LNCaP clone FGC (cell line): ENCODE measurements around the gene PLEKHM1.

Experiments
- DNase-seq: peaks from one replicate; pipeline ENCODE4 v3.0.0-alpha.2; 2011; ENCODE audit warnings: low read depth
- H3K4me3 ChIP-seq: 2 replicates; pipeline ENCODE4 v1.5.1; 2011; ENCODE audit warnings: mild to moderate bottlenecking, low read depth, low read length, control low read depth
- TF ChIP-seq, protein P1 (sequence below): IDR thresholded peaks from 2 replicates; pipeline ENCODE4 v1.5.1; 2012; ENCODE audit warnings: mild to moderate bottlenecking; ENCODE audit not compliant: control insufficient read depth, insufficient read depth; ENCODE audit errors: extremely low read depth

PLEKHM1 gene

DNA sequence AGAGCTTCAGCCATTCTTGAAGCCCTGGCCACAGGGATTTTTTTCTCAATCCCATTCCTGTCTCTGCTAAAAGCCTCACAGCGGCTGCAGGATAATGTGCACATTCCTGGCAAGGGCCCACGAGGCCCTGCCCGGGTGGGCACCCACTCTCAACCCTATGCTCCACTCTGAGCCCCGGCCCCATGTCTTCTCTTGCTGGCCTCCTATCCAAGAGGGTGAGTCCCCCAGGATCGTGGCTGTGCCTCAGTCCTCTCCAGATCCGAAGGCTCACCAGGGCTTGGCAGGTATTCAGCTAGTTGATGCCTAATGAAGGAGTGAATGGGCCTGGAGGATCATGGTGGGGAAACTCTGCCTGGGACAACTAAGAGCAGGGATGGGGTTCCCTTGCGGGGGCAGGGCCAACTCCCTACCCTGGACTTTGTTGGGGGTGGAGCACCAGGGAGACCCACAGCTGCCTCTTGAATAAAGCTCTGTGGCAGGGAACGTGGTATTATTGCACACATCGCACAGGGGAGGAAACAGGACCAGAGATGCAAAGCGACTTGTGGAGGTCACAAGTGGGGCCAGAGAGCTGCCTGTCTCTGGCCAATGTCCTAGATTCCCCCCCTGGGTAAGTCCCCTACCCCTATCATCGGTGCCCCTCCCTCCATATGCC, 63.2 kb downstream of the PLEKHM1 start:
- TF ChIP-seq, protein P1, sequence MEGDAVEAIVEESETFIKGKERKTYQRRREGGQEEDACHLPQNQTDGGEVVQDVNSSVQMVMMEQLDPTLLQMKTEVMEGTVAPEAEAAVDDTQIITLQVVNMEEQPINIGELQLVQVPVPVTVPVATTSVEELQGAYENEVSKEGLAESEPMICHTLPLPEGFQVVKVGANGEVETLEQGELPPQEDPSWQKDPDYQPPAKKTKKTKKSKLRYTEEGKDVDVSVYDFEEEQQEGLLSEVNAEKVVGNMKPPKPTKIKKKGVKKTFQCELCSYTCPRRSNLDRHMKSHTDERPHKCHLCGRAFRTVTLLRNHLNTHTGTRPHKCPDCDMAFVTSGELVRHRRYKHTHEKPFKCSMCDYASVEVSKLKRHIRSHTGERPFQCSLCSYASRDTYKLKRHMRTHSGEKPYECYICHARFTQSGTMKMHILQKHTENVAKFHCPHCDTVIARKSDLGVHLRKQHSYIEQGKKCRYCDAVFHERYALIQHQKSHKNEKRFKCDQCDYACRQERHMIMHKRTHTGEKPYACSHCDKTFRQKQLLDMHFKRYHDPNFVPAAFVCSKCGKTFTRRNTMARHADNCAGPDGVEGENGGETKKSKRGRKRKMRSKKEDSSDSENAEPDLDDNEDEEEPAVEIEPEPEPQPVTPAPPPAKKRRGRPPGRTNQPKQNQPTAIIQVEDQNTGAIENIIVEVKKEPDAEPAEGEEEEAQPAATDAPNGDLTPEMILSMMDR = no peak
- no peak overlapping the region for H3K4me3 ChIP-seq
- no peak for DNase-seq

DNA sequence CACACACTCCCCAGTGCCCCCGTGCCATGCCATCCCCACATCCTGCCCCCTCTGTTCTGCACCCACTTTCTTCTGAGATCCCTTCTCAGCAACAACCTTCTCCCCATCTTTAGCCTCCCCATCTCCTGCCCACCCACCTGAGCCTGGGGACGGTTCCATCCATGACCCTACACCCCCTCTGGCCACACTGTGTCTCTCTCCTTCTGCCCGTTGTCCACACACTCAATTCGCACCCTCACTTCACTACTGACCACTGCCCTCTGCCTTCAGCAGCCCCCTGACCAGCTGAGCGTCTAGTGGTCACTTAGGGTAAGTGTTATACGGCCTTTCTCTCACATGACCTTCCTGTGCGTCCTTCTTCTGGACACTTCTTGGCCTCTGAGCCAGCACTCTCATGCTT, 64.0 kb downstream of the PLEKHM1 start:
- no peak for DNase-seq
- TF ChIP-seq, protein P1 = no peak
- no peak overlapping the region for H3K4me3 ChIP-seq

DNA sequence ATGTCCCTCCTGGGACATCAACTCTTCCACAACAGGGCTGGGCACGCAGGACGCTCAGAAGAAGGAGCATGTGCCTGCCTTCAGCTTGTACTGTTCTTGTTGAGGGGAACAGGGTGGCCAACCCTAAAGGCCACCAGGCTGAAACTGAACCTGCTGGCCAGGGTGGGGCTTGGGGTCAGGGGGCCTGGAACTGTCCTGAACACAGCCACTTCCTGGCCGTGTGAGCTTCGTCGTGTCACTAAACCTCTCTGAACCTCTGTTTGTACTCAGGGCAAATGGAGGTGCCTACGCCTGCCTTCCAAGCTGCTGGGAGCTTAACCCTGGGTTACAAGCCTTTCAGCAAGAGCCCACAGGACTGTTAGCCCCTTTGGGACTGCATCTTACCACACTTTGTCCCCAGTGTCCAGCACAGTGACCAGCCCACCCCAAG, 64.5 kb downstream of the PLEKHM1 start:
- peak overlapping the region; percentile 61 for H3K4me3 ChIP-seq
- DNase-seq = no peak
- TF ChIP-seq, protein P1 = no peak

DNA sequence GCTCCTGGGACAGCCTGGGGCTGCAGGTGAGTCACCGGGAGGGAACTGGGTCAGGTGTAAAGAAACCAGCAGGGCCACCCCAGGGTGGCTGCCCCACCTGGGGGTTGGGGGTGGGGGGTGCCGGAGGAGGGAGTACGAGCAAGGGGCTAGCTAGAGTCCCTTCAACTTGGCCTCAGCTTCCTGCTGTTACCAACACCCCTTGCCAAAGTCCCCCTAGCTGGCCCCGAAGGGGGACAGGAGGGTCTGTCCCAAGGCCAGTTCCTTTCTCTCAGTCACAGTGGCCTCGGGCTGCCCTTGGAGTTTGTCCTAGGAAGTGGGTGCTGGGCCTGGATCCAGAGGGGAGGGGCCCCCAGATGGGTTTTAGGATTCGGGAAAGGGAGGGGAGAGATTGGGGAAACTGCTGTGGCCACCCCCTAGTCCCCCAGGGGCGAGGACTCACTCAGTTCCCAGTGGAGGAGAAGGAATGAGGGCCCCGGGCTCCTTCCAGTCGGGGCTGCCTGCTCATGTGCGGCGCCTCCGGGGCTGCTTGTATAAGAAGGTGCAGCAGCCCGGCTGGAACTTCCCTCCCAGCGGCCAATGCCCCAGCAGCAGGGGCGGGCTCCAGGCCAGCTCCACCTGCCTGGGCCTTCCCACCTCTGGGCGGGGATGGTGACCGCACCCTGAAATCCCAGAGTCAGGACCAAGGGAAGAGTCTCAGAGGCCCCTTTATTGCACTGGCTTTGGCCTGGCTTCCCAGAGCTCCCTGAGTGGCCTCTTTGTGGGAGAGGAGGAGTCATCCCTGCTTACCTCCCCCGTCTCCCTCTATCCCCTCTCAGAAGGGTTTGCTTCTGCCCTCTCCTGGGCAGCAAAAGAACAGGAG, 65.2 kb downstream of the PLEKHM1 start:
- peak; percentile 79 for DNase-seq
- TF ChIP-seq, protein P1 = peak; percentile 75
- peak overlapping the region; percentile 61 for H3K4me3 ChIP-seq

DNA sequence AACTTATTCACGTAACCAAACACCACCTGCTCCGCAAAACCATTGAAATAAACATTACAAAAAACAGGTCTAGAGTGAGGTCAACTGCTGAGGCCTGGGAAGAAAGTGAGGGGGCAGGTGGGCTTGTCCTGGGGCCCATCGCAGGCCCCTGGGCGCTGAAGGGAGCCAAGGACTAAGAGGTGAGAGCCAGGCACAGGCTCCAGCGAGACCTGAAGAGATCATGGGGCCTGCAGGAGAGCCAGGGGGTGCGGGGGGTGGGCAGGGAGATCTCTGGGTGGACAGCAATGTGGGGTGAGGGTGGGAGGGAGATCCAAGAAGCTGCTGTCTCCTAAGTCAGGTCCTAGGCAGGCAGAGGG, 65.8 kb downstream of the PLEKHM1 start:
- H3K4me3 ChIP-seq = peak overlapping the region; percentile 61
- TF ChIP-seq, protein P1 = no peak
- DNase-seq = no peak

DNA sequence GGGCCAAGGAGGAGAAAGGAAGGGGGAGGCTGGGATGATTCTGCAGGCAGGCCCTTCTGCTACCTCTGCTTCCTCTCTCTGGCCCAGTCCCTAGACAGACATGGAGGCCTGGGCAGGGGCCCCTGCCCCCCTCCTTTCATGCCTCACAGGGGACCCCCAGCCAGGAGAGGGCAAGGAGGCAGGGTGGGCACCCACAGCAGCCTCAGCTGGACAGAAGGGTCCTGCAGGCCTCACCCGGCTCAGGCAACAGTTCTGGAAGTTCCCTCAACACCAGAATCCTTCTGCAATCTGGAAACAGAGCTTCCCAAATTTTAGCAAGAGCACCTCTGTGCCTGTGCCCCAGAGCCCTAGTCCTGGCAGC, 66.6 kb downstream of the PLEKHM1 start:
- DNase-seq = no peak
- no peak overlapping the region for H3K4me3 ChIP-seq
- TF ChIP-seq, protein P1 = no peak
